GM18508 (cell line): Measurements from ENCODE around the gene NUCB2.

ENCODE experiments used
- ATAC-seq: cut with Tn5 transposase; IDR thresholded peaks from one replicate; pipeline ENCODE4 v1.9.1; 2021; ENCODE audit warnings: moderate number of reproducible peaks; ENCODE audit not compliant: insufficient read depth, unreplicated experiment

The NUCB2 gene

DNA sequence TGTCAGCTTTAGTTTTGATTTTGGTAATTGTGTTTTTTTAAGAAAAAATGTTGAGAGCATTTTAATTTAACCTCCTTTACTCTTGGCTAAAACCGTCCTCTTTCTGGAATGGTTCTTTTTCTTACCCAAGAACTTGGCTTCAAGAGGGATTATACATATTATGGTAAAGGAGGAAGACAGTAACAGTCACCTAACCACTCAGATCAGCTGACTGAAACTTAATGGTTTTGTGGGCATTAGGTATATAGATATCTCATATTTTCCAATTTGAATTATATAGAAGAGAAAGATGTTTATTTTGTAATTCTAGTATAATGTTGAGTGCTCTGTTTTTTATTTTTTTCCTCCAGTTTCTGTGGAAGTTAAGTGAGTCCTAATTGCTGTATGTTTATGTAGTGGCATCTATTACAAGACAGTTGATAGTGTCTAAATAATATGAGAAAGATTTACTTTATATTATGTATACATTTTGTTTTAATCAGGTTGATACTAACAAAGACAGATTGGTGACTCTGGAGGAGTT lies 38.4 kb downstream of the NUCB2 start:
- ATAC-seq = no peak

DNA sequence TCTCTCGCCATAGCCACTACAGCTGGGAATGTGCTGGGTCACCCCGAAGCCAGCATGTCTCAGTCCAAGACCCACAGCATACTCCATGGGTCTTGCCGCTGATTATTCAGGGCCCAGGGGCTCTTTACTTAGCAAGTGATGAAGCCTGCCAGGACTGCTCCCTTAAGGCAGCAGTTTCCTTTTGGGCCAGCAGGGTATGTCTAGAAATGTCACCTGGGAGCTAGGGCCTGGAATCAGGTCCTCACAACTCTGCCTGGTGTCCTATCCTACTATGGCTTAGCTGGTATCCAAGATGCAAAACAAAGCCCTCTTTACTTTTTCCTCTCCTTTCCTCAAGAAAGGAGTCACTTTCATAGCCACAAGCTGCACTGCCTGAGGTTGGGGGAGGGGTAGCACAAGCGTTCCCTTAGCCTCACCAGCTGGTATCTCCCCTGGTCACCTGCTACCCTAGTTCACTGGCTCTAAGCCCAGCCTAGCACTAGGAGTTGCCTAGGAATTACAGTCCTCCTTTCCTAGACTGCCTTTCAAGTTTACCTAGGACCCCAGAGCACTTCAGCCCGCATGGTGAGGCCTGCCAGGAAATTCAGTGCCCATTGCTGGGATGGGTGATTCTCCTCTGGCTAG lies 52.4 kb downstream of the NUCB2 start:
- ATAC-seq = no peak

DNA sequence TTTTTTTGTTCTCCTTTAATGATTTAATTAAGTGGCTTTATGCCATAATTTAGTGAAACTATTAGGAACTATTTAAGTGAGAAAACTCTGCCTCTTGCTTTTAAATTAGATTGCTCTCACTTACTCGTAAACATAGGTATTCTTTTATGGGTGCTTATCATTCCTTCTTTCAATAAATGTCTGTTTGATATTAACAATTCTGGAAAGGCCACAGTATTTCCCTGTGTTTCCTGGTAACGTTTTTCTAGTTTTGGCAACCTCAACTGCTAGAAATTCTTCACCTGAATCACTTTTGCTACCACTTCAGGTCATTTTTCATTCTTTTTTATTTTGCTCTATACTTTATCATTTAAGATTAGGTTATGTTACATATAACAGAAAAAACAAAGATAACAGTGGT lies 55.1 kb downstream of the NUCB2 start:
- no peak for ATAC-seq

DNA sequence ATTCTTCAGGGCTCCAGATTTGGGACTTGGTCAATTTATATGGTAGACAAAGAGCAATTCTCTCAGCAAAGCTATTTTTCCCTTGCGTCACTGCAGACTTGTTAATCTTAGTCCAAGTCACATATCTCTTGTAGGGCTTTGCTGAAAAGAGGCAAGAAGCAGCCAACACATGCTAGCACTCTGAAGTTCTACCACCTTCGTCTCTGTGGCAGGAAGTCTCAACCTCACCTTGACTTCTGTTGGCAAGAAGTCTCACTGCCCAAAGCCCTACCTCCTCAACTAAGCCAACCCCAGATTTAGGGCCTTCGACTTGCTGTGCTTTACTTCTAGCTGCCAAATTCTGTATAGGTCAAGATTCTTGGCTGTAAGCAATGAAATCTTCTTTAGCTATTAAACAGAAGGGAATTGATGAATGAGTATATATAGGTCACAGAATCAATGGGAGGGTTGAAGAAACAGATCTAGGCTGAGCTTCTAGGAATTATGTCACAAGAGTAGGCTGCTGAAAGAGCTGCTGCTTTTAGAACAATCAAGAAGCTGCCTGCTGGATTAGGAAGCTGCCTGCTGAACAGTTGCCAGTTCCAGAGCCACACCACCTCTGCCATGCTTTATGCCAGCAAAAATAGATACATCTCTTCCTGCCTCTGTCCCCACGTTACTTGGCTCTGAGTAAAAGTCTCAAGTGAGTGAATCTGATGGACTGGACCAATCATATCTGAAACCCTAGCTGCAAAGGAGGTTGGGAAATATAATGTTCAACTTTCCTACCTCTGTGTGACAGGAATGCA lies 57.5 kb downstream of the NUCB2 start:
- ATAC-seq = no peak

DNA sequence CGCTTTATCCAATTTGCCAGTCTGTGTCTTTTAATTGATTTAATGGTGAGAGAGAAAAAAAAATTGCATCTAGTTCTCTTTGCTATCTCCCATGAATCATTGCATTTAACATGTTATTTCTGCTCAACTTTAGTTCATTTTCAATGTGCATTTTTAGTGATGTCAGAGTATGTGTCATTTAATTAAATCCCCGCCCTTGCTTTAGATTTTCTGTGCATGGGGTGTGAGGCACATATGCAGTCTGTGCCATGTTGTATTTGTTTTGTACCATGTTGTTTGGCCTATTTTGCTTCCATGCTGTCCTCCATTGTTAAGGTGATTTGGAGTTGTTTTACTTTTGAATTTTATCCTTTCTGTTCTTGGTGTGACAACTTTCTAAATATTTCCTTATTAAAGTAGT lies 66.7 kb downstream of the NUCB2 start:
- ATAC-seq = no peak

DNA sequence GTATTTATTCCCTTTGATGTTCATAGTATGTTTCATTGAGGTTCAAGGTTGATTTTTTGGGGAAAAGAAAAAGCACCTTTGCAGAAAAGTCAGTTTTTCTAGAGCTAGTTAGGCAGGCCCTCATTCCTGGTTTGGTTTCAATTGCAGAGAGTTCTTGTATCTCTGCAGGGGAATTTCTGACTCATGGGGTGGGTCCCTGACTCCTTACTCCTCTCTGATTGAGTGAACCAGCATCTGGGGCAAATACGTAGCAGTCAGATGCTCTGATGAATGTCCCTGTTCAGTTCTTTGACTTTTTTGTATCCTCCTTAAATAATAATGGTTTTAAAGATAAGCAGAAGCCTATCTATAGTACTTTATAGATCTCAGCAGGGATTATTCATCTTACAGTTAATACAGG lies 67.4 kb downstream of the NUCB2 start:
- ATAC-seq = no peak

DNA sequence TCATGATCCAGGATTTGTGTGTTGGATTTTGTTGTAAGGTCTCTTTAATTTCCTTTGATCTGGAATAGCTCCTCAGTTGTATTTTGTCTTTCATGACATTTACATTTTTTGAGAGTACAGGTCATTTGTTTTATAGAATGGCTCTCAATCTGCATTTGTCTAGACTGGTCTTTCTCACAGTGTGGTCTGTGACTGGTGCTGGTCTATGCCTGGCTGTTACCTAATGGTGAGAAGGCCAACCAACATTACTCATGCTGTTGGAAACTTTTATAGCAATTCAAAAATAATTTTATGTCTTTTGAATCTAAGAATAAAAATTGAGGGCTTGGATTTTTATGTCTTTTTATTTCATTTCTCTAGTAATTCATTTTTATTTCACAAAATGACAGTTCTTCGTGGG lies 71.1 kb downstream of the NUCB2 start:
- no peak for ATAC-seq

DNA sequence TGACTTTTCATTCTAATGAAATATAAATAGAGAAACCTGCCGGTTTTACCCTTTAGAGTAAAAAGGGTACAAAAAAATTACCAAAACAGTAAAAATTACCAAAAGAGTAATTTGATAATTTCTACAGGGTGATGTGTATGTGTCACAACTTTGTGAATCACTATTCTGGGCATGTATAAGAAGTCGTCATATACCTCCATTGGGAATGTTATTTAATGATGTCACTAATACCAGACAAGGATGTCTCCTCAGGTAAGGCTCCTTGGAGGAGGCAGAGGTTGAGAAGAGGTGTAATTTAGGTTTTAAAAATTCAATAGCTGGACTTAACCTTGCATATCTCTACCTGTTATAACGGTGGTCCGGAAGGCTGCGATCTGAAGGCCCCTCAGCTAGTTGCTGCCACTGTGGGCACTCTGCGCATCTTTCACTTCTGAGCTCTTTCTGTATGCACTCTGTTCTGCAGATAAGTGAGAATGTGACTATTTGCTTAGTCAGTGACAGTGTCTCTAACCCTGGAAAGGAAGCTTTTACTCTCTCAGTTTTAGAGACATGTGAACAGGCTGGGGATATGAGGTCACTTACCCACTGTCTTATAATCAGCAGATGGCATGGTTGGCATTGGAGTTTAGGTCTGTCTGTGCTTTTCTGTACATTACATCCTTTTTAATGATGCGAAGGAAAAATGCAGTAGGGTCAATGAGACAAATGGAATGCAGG lies 74.1 kb downstream of the NUCB2 start:
- no peak for ATAC-seq

DNA sequence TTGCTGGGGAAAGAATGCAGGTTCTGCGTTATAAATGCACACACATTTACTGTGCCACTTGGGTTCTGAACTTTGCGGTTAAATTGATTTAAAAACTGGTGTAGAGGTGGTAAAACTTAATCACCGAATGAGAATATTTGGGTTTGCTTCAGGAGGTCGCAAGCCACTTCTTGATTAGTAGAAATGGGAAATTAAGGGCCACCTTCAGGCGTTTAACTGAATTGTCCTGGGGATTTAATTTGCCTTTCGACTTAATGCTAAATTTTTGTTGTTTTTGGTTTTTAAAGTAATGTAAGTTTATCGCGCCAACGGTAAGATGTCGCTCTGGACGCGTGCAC lies 74.6 kb downstream of the NUCB2 start:
- no peak for ATAC-seq

DNA sequence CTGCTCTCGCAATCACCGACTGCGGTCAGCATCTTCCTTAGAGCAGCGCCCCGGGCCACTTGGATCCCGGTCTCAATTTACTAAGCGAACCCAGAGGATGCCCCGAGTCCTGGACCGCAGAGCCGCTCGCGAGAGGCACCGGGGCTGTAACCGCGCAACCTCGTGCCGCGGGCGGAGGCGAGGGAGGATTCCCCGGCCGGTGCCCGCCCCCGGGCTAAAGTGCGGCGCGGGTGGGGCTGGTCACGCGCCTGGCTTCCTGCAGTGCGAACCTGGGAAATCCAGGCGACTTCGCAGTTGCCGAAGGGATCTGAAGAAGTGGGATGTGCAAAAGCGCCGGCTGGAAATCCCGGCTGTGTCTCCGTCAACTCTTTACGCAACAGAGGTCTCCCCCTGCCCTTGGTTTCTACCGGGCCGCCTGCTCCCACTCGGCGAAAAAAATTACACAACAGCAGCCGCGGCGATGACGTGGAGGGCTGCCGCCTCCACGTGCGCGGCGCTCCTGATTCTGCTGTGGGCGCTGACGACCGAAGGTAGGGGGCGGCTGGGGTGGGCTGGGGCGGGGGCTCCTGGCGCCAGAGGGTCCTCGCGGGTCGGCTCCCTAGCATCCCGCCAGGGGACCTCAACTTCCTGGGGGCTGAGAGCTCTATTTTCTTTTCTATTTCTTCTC lies 75.1 kb downstream of the NUCB2 start, which contains the start of gene NCR3LG1:
Gene NCR3LG1, plus strand, starts transcription at position 291 of the 667 bp plus-strand sequence. Its CDS starts 170 bp downstream, at position 461.
- ATAC-seq = no peak

DNA sequence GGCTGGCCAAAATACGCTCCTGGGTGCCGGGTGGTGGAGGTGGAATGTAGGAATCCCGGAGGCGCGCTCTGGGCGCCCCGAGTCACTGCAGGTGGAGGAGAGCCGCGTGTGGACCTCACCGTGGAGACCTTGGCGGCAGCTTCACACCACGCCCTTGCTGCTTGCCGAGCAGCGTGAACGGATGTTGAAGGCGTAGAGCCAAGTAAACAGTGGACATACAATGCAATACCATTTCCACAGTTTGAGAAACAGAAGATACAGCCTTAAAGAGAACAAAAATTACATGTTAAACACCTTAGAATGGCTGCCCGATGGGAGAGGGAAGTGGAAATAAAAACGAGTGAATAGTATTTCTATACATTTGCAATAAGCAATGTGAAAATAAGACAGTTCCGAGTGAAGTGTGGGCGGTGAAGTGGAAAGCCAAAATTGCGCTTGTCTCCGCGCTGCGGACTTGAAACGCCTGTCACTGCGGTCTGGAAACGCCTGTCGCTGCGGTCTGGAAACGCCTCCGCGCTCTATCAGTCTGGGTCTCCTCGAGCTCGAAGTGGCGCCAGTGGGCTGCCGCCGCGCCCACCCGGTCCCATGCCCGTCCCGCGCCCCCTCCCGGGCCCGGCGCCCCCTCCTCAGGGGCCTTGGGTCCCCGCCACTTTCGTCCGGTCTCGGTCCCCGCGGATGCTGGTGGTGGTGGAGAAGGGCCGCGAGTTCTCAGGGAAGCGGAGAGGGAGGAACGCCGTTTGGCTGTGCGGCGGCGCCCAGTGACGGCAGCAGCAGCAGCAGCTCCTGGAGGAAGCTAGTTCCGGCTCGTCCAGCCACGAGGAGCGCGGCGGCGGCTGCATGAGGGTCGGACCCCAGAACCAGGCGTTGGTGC lies 76.6 kb downstream of the NUCB2 start:
- no peak for ATAC-seq

DNA sequence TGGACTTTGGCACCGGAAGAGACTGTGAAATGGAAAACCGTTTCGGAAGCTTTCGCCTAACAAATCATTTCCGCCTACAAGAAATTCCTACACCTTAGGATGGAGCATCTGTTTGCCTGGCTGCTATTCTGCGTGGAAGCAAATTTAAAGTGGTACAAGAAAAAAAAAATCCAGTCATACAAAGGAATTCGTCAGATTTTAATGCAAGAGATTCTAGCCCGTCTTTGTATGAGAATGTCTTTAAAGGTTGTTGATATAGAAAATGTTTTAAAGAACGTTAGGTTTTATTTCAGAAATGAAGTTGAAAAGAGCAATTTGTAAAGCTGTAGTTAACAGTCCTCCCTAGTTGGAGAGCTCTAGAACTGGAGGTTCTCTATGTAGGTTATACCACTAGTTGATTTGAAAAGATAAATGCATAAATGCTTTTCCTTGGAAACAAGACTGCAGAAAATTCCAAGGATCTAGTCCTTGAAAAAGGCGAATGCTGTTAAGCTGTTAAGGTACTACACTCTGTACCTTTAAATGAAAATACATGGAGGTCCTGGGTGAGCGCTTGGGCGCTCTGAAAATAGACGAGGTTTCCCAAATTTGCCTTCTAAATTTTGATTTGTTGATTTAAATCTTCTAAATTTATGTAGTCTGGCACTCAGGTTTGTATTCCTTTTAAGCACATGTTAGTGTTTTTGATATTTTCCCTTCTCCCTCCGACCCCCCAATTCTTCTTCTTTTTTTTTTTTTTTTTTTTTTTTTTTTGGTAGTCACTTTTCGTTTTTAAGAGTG lies 77.5 kb downstream of the NUCB2 start:
- ATAC-seq = no peak

DNA sequence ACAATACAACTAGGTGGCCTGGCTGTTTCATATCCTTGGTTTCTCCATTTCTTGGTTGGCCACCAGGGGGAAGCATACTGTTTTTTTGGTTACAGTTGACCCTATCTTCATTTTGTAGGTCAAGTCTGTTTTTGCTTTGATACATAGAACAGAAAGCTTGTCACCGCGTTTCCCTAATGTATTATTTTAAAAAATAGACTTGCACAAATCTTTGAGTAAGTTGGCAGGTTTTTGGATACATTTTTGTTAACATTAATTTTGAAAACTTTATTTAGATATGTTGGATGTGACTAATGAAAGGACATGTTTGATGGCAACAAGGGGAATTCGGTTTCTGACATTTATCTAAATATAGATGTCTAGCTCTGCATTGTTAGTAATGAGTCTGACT lies 78.1 kb downstream of the NUCB2 start:
- no peak for ATAC-seq

DNA sequence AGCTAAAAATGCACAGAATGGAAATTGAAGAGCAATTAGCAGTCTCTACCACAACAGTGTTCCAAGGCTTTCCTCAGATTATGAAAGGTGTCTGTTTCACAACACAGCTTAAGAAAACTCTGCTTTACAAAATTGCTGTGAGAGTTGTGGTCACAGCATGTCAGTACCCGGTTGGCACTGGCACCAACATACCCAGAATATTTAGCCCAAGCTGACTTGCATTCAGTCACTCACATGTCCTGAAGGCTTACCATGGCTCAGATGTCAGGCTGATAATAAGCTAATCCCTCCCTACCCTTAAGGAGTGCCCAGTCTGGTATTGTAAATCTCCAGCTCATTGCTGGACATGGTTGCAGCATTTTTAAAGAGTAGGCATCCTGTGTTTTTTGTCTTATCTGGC lies 90.0 kb downstream of the NUCB2 start:
- no peak for ATAC-seq

DNA sequence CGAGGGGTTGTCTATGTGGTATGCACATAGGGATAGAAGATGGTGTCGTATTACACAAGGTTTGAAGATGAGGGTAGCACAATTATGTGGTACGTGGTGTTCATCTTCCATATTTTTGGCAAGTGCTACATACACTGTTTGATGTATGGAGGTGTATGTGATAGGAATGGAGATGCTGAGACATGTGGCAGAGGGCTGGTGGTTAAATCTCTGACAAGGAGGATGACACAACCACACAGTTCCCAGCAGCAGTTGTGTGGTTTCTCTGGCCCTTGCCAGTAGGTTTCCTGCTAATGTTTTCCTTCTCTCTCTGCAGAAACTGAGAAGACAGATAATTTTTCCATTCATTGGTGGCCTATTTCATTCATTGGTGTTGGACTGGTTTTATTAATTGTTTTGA lies 92.0 kb downstream of the NUCB2 start:
- ATAC-seq = no peak

DNA sequence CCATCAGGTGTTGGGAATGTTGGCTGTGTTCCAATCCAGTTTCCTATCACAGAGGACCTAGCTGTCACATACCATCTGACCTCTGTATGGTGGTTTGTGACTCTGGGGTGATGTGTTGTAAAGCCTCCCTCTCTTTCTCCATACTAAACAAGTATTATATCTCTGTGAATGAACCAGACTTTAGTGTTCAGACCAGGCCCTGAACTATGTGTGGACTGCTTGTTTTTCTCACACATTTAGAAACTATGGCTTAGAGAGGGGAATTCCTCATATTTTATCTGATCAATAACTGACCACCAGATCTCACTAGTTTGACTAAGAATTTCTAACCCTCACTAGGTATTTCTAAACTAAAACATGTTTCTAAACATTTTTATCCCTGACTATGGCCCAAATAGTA lies 92.6 kb downstream of the NUCB2 start:
- ATAC-seq = no peak

DNA sequence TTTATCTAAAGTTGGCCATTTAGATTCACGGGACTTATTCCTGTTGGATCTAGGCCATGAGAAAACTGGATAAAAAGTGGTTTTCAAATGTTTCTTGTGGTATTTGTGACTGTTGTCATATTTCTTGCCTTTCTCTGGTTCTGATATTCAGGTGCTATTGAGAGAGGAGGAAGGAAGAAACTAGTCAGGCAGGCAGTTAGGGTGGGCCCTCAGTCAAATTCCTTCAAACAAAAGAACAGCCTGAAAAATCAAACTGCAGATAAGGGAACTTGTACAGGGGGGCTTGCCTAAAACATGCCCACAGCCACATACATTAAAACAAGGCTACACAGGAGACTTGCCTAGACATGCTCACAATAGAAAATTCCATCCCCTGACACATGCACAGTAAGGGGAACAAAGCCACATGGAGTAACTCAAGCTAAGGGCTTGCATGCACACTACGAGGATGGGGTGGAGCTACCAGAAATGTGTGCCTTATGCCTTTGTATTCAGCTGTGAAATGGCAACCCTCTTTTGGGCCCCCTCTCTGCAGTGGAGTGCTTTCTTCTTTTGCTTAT lies 93.2 kb downstream of the NUCB2 start:
- no peak for ATAC-seq

DNA sequence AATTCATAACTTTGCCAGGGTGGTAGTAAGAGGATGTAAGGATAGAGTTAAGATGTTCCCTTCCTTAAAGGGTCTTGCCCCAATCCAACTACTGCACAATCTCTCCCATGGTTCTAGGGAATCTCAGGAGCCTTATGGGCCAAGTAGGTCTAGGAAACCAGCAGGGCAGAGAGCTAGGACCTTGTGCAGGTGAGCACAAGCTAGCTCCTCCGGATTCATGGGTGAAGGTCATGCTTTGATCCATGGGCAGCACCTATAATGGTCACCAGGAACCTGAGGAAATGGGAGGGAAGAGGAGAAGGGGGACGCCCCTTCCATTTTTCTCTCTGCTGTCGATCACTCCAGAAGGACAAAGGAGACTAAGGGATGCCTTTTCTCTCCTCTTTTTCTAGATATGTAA lies 95.1 kb downstream of the NUCB2 start:
- ATAC-seq = no peak

DNA sequence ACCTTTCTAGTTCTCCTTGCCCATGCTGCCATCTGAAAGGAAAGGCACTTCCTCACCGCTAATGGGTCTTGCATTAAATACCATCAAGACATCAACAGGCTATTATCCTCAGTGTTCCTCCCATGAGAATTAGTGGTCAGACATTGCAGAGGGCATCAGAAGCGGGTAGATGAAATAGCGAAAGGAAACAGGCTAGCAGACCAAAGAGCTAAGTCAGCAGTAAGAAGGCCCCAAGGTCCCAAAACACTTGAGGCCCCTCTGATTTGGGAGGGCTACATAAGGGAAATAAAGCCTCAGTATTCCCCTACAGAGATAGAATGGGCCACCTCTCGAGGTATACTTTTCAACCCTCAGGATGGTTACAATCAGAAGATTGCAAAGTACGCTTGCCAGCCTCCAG lies 99.0 kb downstream of the NUCB2 start:
- no peak for ATAC-seq
